ENCODE measurements around the gene TUBB4B. TPM values are rescaled to one million over a fixed set of nuclear protein-coding genes. Genes with fewer than 3 reads are reported as not detected.
A peak's percentile ranks its signal among the peaks of the same experiment; 100 is the strongest.

The TUBB4B gene
- total RNA-seq, 4 donors from 2014 or later: 223 to 390 (median 348) TPM

- DNase-seq: peak; percentile 50
Measured at GRCh38 chr9:137278061-137278701, 37.1 kb downstream of the TUBB4B start.

GRCh38 chr9:137278721-137279711 lies 37.9 kb downstream of the TUBB4B start:
- peaks cover 13 to 51% (median 29%) of the 10 kb centered on the region in 4 donors for H3K4me1 ChIP-seq
- intact Hi-C loops (cut with DNase I; ENCODE audit: low total_unique reads): no loop called here
- in situ Hi-C loops (cut with MboI; ENCODE audit: low pct_ligation_motif_present in 1 of 4, low pct_unique_long_range_greater_than_20kb in 1 of 4, low sequenced_read_pairs in 3 of 4): loop anchor here in 2 of 4 donors (25.0 kb wide), 1 partner anchor 133 kb away; the partner anchor contains the start of genes EXD3 (in 2 of the 2) and NOXA1 (in 2 of the 2)
- TF ChIP-seq POLR2AphosphoS5 (IDR thresholded peaks at IDR 0.05) (no peak), POLR2A (IDR thresholded peaks at IDR 0.05) (no peak), EP300 (IDR thresholded peaks at IDR 0.05; ENCODE audit: low read depth) (no peak)
- TF ChIP-seq, protein P1, sequence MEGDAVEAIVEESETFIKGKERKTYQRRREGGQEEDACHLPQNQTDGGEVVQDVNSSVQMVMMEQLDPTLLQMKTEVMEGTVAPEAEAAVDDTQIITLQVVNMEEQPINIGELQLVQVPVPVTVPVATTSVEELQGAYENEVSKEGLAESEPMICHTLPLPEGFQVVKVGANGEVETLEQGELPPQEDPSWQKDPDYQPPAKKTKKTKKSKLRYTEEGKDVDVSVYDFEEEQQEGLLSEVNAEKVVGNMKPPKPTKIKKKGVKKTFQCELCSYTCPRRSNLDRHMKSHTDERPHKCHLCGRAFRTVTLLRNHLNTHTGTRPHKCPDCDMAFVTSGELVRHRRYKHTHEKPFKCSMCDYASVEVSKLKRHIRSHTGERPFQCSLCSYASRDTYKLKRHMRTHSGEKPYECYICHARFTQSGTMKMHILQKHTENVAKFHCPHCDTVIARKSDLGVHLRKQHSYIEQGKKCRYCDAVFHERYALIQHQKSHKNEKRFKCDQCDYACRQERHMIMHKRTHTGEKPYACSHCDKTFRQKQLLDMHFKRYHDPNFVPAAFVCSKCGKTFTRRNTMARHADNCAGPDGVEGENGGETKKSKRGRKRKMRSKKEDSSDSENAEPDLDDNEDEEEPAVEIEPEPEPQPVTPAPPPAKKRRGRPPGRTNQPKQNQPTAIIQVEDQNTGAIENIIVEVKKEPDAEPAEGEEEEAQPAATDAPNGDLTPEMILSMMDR (IDR thresholded peaks at IDR 0.05): no peak
- peak overlapping the region; percentile 46 to 74 (median 56) for H3K4me3 ChIP-seq
- DNase-seq: no peak
- 85 to 93% methylated on average over 27 to 130 of the region's 139 CpGs for WGBS, 2 donors (ENCODE audit: low coverage in 1 of 2)
- no peaks in the 10 kb centered on the region for H3K9me3 ChIP-seq
- no peaks in the 10 kb centered on the region for H3K36me3 ChIP-seq
- peaks cover 9% of the 10 kb centered on the region for H3K27me3 ChIP-seq
- H3K27ac ChIP-seq: peak overlapping the region; percentile 86 to 95 (median 90)

More at GRCh38 chr9:137278061-137278701, 37.1 kb downstream of the TUBB4B start:
- in situ Hi-C loops (cut with MboI; ENCODE audit: low pct_ligation_motif_present in 1 of 4, low pct_unique_long_range_greater_than_20kb in 1 of 4, low sequenced_read_pairs in 3 of 4): loop anchor here in 2 of 4 donors (25.0 kb wide), 1 partner anchor 134 kb away; the partner anchor contains the start of genes EXD3 (in 2 of the 2) and NOXA1 (in 2 of the 2)
- Histone ChIP-seq H3K9me3 (no peaks in the 10 kb centered on the region), H3K4me1 (peaks cover 13 to 53% (median 30%) of the 10 kb centered on the region in 4 donors), H3K36me3 (peaks cover 0 to 1% (median 0%) of the 10 kb centered on the region in 4 donors), H3K4me3 (peak overlapping the region; percentile 46 to 74 (median 56)), H3K27ac (peak overlapping the region; percentile 86 to 95 (median 90)), H3K27me3 (peaks cover 9% of the 10 kb centered on the region)
- intact Hi-C loops (cut with DNase I; ENCODE audit: low total_unique reads): no loop called here
- WGBS, 2 donors (ENCODE audit: low coverage in 1 of 2): 9% methylated on average over 25 of the region's 54 CpGs; no CpG with 5 or more reads in 1 of the 2 donors
- TF ChIP-seq, protein P1 (IDR thresholded peaks at IDR 0.05): no peak
- TF ChIP-seq EP300 (IDR thresholded peaks at IDR 0.05; ENCODE audit: low read depth): no peak
- no peak for TF ChIP-seq POLR2A (IDR thresholded peaks at IDR 0.05)
- no peak for TF ChIP-seq POLR2AphosphoS5 (IDR thresholded peaks at IDR 0.05)

DNA sequence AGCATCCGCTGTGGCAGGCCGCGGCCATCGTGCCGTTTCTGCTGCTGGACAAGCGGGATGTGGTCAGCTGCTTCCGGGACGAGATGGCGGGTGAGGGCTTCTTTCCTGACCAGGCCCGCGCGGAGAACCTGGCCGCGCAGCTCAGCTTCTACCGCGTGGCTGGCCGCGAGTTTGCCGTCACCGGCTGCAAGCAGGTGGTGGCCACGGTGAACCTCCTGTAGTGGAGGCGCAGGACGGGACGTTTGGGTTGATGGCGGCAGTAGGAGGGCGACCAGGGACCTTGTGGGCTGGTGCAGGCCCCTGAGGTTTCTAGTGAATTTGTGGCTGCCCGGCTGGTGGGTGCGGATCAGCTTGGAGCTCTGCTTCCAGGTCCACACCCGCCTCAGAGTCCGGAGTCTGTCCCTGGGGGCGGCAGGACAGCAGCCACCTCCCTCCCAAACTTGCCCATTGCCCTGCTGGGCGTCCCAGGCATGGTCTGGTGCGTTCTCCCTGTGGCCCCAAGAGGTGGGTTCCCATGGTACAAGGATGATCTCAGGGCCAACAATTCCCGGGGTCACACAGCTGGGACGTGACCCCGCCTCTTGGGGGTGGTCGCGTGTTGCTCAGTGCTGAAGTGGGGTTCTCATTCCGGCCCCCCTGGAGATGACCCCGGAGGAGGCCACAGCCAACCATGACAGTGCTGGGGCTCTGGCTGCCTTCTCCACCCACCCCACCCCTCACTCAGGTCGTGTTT lies 38.8 kb downstream of the TUBB4B start:
- Histone ChIP-seq H3K27ac (no peak overlapping the region), H3K9me3 (no peaks in the 10 kb centered on the region), H3K36me3 (no peaks in the 10 kb centered on the region), H3K4me1 (peaks cover 13 to 44% (median 24%) of the 10 kb centered on the region in 4 donors), H3K27me3 (peaks cover 9% of the 10 kb centered on the region), H3K4me3 (no peak overlapping the region)
- no peak for DNase-seq
- intact Hi-C loops (cut with DNase I; ENCODE audit: low total_unique reads) (no loop called here), in situ Hi-C loops (cut with MboI; ENCODE audit: low pct_ligation_motif_present in 1 of 4, low pct_unique_long_range_greater_than_20kb in 1 of 4, low sequenced_read_pairs in 3 of 4) (loop anchor here (10.0 to 25.0 kb wide), 2 partner anchors 125 to 132 kb away; partner anchors contain the start of genes EXD3 (in 2 of the 4) and NOXA1 (in 2 of the 4))
- 90% methylated on average over 41 of the region's 41 CpGs; no CpG with 5 or more reads in 1 of the 2 donors for WGBS, 2 donors (ENCODE audit: low coverage in 1 of 2)
- TF ChIP-seq, protein P1 (IDR thresholded peaks at IDR 0.05): no peak
- TF ChIP-seq POLR2AphosphoS5 (IDR thresholded peaks at IDR 0.05) (no peak), POLR2A (IDR thresholded peaks at IDR 0.05) (no peak)
